NCI-H146 (cell line): Measurements from ENCODE around the gene ICOSLG.
"Not testable (repeated sequence)": the region's sequence is repeated elsewhere in the genome, so short reads cannot be mapped to it uniquely, and the experiment has no call there.

Experiments used
- DNase-seq: peaks from one replicate; lab custom pipeline; 2025; lab: John Stamatoyannopoulos, UW

ICOSLG gene

GRCh38 chr21:44225605-44226004, 15.1 kb downstream of the ICOSLG start:
- not testable (repeated sequence) for DNase-seq

- DNase-seq, result not testable (repeated sequence)
Observed at GRCh38 chr21:44223334-44223733, 17.4 kb downstream of the ICOSLG start.

GRCh38 chr21:44220674-44221073, 20.1 kb downstream of the ICOSLG start:
- DNase-seq, result not testable (repeated sequence)

DNA sequence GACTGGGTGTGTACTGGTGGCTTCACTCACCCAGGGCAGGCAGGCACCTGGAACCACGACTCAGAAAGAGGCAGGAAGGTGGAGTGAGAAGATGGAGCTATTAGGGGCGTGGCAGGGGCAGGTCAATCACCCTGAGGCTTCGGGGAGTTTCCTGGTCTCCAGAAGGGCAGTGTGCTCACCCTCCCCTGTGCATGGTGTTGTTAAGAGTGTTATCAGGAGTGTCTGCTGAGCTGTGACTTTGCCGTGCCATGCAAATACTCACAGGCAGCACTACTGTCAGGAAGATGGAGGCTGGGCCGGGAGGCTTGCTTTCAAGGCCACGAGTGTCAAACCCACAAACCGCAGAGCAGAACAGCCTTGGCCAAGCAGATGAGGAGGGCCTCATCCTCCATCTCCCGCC, 22.3 kb downstream of the ICOSLG start:
- not testable (repeated sequence) for DNase-seq

GRCh38 chr21:44211978-44212377, 28.8 kb downstream of the ICOSLG start:
- DNase-seq, result not testable (repeated sequence)

DNA sequence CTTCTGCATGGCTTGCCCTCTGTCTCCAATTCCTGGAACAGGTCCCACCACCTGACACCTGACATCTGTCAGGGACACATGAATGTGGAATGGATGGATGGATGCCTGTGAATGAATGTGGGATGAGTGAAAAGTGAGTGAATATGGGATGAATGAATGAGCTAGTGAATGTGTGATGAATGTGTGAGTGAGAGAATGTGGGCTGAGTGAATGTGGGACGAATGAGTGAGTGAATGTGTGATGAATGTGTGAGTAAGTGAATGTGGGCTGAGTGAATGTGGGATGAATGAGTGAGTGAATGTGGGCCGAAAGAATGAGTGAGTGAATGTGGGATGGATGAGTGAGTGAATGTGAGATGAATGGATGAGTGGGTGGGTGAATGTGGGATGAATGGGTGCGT, 29.2 kb downstream of the ICOSLG start:
- DNase-seq, result not testable (repeated sequence)

- not testable (repeated sequence) for DNase-seq
Observed at GRCh38 chr21:44207860-44208646, 32.7 kb downstream of the ICOSLG start.

GRCh38 chr21:44206698-44207676, 33.8 kb downstream of the ICOSLG start:
- not testable (repeated sequence) for DNase-seq

DNA sequence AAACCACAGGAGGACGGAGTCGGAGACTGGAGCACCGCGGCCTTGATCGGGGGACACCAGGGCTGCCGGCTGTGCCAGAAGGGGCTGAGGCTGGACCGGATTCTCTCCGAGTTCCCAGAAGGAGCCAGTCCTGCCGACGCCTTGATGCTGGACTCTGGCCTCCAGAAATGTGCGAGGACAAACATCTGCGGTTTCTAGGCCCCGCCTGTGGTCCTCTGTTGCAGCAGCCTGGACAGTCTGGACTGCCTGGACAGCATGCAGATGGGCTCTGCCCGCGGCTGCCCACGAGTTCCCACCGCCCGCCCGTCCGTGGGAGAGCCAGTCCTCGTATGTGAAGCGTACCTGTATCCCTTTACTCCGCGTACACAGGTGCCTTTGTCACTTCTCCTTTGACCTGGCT, 34.6 kb downstream of the ICOSLG start:
- not testable (repeated sequence) for DNase-seq

DNA sequence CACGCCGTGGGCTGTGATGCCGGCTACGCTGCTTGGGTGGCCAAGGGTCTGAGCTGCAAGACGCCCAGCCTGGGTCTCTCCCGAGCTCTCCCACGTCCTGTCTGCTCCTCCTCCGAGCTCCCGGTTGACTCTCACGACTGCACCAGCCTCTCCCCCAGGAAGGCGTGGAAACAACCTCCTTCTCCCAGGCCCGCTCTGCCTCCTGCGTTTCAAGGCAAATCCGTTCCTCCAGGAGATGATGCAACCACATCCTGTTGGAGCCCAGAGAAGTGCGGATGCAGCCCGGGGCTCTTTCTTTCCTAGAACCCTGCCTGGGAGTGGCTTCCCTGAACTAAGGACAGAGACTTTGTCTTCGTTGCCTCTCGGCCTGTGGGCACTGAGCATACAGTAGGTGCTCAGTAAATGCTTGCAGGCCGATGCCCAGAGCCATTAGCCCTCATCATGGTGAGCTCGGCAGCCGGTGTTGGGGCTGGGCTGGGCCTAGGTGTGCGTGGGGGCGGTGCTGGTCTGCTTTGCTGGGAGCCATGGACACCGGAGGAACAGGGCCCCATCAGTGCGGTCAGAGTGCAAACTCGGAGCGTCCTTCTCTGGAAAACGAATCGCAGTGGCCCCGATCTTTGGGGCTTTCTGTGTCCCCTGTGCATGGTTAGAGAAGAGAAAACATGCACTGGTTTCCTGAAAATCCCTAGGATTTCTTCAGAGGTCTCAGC, 38.0 kb downstream of the ICOSLG start:
- not testable (repeated sequence) for DNase-seq

GRCh38 chr21:44199997-44200396, 40.7 kb downstream of the ICOSLG start:
- DNase-seq, result not testable (repeated sequence)

- DNase-seq, result no peak
Observed at GRCh38 chr21:44199448-44199847, 41.3 kb downstream of the ICOSLG start.

DNA sequence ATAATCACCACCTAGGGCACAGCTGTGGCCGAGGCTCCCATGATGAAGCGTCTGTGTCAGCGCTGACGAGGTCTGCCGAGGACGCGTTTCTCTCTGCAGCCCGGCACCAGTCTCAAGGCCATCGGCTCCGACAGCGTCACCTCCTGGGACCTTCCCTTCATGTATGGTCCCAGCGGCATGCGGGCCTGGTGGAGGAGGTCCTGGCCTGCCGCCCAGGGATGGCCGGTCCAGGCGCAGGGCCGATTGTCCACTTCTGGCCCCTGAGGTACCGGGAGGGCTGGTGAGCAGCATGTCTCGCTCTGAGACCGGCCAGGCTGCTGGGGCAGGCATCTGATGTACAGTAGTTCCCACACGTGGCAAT, 43.6 kb downstream of the ICOSLG start:
- DNase-seq, result not testable (repeated sequence)

DNA sequence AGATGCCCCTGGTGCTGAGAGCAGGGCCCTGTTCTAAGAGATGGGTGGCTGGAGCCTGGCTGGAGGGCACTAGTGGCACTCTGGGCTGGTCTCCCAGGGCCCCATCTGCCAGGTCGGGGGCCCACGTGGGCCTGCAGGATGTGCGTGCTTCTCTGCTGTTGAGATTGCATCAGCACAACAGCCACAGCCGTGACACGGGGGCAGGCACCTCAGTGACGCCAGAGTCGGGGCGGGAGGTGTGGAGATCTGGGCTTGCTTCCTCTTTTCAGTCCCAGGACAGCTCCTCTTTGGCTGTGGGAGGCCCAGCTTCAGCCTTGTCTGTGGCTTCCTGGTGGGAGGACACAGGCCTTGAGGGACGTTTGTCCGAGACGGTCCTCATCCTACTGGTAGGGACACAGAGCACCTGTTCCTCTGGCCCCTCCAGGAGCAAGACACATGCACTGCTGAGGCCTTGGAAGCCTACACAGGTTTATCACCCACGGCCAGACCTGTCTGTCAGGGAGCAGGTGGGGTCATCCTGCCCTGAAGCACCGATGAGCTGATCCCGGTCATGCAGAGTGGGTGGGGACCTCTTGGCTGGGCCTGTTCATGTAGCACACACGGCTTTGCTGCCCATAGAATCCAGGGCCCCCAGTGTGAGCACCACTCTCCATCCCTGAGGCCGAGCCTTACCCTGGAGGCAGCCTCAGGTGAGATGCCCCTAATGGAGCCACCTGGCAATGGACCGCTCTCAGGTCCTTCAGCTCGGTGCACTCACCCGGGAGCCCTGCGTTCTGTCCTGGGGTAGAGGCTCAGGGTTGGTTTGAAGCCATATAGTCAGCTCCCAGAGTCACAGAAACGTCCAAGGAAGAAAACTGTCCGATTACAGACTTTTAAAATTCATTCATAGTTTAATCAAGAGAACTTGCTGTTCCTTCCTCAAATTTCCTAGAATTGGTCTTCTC, 44.3 kb downstream of the ICOSLG start:
- DNase-seq, result not testable (repeated sequence)

DNA sequence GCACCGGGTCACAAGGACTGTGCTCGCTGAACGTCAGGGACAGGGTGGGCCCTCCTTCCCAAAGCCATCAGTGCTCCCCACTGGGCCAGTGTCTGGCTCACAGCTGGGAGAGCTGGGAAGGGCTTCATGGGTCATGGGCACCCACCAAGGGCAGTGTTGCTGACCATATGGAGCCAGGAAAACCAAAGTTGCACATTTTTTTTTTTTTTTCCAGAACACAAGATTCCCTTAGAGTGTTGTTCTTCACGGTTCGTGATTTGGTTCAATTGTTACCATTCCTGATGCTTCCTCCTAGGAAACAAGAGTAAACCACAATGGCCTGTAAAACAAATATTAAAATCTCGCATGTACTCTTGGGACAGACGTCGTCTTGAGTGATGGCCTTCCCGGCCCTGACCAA, 45.9 kb downstream of the ICOSLG start:
- not testable (repeated sequence) for DNase-seq

DNA sequence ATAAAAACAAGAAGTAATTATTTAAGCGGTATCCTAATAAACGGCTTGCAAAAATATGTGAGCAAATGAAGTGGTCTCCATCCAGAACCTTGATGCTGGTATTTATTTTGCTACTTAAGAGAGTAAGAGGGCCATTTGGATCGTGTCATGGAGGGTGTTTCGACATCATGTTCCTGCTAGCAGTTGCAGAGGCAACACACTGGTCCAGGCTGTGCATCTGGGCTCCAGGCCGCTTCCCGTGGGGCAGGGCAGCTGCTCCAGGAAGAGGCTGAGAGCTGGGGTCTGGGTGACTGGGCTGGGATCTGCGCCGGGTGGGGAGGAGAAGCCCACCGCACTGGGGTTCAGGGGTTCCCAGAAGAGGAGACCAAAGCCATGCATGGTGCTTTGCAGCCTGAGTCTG, 46.3 kb downstream of the ICOSLG start:
- DNase-seq, result not testable (repeated sequence)

- not testable (repeated sequence) for DNase-seq
Observed at GRCh38 chr21:44193108-44193507, 47.6 kb downstream of the ICOSLG start.

GRCh38 chr21:44190349-44191271, 50.1 kb downstream of the ICOSLG start:
- not testable (repeated sequence) for DNase-seq

- not testable (repeated sequence) for DNase-seq
Observed at GRCh38 chr21:44184862-44185261, 55.9 kb downstream of the ICOSLG start.

GRCh38 chr21:44182202-44182601, 58.5 kb downstream of the ICOSLG start:
- not testable (repeated sequence) for DNase-seq
